ENCODE results near the gene NCS1.

The NCS1 gene

DNA sequence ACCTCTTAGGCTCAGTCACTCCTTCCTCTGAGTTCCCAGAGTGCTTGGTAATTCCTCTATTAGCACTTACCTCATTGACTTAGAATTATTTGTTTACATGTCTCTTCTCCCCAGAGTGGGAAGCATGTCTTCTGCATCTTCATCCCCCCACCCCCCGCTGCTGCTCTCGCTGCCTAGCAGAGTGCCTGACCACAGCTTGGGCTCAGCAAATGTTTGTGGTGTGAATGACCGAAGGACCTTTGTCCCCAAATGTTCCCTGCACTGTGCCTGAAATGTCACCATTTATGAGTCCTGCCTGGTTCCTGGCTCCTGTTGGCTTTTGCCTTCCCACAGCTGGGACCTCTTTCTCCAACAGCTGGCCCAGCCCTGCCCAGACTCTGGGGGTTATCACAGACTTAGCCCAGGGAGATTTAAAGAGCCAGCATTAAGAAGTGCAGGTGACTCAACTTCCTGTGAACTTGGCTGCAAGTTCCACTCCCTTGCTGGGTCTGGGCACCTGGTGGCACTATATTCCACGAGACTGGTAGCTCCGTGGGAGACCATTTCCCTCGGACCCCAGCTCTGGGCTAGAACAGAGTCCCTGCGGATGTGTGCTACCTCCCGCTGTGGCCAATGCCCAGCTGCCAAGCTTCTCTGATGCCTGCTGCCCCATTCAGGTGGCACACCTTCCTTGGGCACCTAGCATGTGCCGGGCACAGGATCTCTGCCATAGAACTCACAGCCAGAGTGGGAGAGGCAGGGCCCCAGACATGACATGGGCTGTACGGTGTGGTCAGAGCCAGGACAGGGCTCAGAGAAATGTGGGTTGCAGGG, 91.6 kb downstream of the NCS1 start:
- Histone ChIP-seq H3K36me3 (ENCODE audit: insufficient read depth, low read depth, low read length) (no peaks in the 10 kb centered on the region), H3K4me1 (ENCODE audit: insufficient read depth, low read length) (peaks cover 12% of the 10 kb centered on the region; the same call in 1 of the 2 replicates), H3K27me3 (ENCODE audit: insufficient read depth, low read length) (peaks cover 59% of the 10 kb centered on the region), H3K27ac (ENCODE audit: low read length) (no peak overlapping the region), H3K4me3 (ENCODE audit: low read length) (no peak overlapping the region), H3K9me3 (ENCODE audit: insufficient read depth, low read depth, low read length) (no peaks in the 10 kb centered on the region), H3K9ac (ENCODE audit: low read depth, low read length) (no peak overlapping the region)

DNA sequence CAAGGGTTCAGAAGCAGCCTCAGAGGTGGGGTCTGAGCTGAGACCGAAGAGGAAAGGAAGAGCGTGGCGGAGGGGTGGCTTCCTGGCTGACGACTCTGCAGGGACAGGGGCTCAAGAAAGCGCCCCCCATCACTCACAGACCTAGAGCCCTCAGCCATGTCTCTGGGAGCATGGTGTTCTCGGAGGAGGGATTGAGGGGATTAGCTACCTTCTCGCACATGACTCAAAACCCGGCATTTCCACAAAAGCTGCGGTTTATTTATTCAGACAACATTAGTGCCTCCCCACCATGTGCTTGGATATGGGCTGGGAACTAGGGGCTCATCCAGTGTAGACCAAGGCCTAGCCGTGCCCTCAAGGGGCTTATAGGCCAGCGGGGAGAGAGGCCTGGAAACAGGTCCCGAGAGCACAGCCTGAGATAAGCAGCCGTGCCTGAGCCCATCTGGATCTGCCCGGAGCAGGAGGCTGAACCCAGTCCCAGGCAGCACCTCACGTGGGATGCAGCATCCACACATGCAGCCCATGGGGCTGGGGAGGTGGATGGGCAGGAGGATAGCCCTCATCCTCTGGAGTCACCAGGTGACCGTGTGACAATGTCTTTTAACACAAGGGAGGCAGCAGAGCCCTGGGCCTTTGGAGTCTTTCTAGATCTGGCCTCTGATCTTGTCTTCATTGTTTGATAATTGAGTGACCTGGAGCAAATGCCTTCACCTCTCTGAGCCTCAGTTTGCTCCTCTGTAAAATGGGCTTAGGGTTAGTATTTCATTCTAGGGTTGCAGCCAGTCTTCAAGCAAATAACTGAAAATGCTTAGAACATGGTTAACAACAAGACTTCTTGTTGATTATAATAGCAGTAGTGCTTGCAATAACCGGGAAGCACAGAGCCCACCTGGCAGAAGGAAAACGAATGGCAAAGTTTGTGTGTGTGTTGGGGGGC, 92.5 kb downstream of the NCS1 start:
- H3K9ac ChIP-seq (ENCODE audit: low read depth, low read length): no peak overlapping the region
- H3K9me3 ChIP-seq (ENCODE audit: insufficient read depth, low read depth, low read length): no peaks in the 10 kb centered on the region
- H3K4me3 ChIP-seq (ENCODE audit: low read length): peak overlapping the region; percentile 67; the same call in 1 of the 2 replicates
- peaks cover 19% of the 10 kb centered on the region; the same call in 1 of the 2 replicates for H3K4me1 ChIP-seq (ENCODE audit: insufficient read depth, low read length)
- peaks cover 59% of the 10 kb centered on the region for H3K27me3 ChIP-seq (ENCODE audit: insufficient read depth, low read length)
- H3K36me3 ChIP-seq (ENCODE audit: insufficient read depth, low read depth, low read length): no peaks in the 10 kb centered on the region
- no peak overlapping the region for H3K27ac ChIP-seq (ENCODE audit: low read length)

DNA sequence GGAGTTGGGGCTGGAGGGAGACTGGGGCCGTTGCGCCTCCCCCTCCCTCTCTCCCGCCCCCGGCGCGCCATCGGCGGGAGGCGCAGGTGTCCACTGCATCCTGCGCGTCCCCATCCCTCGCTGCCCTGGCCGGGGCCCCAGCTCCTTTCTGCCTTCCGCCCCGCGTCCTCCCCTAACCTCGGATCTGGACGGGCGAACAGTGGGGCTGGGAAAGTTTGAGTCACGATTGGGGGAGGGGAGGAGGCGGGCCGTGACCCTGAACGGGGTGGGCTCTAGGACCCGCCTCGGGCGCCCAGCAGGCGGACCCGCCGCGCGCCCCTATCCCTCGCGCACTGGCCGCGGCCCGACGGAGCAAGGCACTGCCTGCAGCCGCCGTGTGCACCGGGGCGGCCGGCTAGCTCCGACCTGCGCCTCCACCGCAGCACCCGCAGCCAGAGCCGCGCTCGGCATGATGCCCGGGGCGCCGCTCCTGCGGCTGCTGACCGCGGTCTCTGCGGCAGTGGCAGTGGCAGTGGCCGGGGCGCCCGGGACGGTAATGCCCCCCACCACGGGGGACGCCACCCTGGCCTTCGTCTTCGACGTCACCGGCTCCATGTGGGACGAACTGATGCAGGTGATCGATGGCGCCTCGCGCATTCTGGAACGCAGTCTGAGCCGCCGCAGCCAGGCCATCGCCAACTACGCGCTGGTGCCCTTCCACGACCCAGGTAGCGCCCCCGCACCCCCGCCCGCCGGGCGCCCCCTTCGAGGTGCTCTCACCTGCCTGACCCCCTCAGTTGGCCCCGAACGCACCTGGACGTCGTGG, 93.4 kb downstream of the NCS1 start, which contains the start of gene HMCN2:
HMCN2 (plus strand) TSS at position 330 of the 805 bp plus-strand sequence; CDS start at position 449, 119 bp downstream.
- H3K36me3 ChIP-seq (ENCODE audit: insufficient read depth, low read depth, low read length): no peaks in the 10 kb centered on the region
- no peak within 1 kb of the TSS for H3K27ac ChIP-seq (ENCODE audit: low read length)
- H3K9me3 ChIP-seq (ENCODE audit: insufficient read depth, low read depth, low read length): no peaks in the 10 kb centered on the region
- peak within 1 kb of the TSS; percentile 67 for H3K4me3 ChIP-seq (ENCODE audit: low read length)
- H3K27me3 ChIP-seq (ENCODE audit: insufficient read depth, low read length): peaks cover 59% of the 10 kb centered on the region
- H3K9ac ChIP-seq (ENCODE audit: low read depth, low read length): peak within 1 kb of the TSS; percentile 57; the same call in 1 of the 2 replicates
- peaks cover 19% of the 10 kb centered on the region; the same call in 1 of the 2 replicates for H3K4me1 ChIP-seq (ENCODE audit: insufficient read depth, low read length)

GRCh38 chr9:130266236-130267098, 94.3 kb downstream of the NCS1 start:
- Histone ChIP-seq H3K9ac (ENCODE audit: low read depth, low read length) (peak overlapping the region; percentile 57; the same call in 1 of the 2 replicates), H3K4me3 (ENCODE audit: low read length) (peak overlapping the region; percentile 67), H3K4me1 (ENCODE audit: insufficient read depth, low read length) (peaks cover 19% of the 10 kb centered on the region; the same call in 1 of the 2 replicates), H3K27me3 (ENCODE audit: insufficient read depth, low read length) (peaks cover 59% of the 10 kb centered on the region), H3K36me3 (ENCODE audit: insufficient read depth, low read depth, low read length) (no peaks in the 10 kb centered on the region), H3K9me3 (ENCODE audit: insufficient read depth, low read depth, low read length) (no peaks in the 10 kb centered on the region), H3K27ac (ENCODE audit: low read length) (no peak overlapping the region)

DNA sequence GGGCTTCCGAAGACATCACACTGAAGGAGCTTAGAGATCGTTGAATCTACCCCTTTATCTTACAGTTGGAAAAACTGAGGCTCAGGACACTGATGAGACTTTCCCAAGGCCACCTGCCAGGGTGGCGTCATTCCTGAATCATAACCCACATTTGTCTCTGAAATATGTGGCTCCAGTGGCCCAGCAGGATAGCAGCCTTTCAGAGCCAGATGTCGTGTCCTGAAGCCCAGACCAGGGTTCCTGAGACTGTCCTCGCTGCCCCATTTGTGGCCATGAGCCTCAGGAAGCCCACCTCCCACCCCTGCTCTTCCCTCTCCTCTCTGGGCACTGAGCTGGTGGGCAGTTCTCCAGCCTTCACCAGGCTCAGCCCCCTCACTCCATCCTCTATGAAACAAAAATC, 95.7 kb downstream of the NCS1 start:
- Histone ChIP-seq H3K27me3 (ENCODE audit: insufficient read depth, low read length) (peaks cover 51% of the 10 kb centered on the region), H3K9me3 (ENCODE audit: insufficient read depth, low read depth, low read length) (no peaks in the 10 kb centered on the region), H3K4me1 (ENCODE audit: insufficient read depth, low read length) (peaks cover 19% of the 10 kb centered on the region; the same call in 1 of the 2 replicates), H3K4me3 (ENCODE audit: low read length) (no peak overlapping the region), H3K9ac (ENCODE audit: low read depth, low read length) (no peak overlapping the region; the same call in 1 of the 2 replicates), H3K27ac (ENCODE audit: low read length) (no peak overlapping the region), H3K36me3 (ENCODE audit: insufficient read depth, low read depth, low read length) (no peaks in the 10 kb centered on the region)

DNA sequence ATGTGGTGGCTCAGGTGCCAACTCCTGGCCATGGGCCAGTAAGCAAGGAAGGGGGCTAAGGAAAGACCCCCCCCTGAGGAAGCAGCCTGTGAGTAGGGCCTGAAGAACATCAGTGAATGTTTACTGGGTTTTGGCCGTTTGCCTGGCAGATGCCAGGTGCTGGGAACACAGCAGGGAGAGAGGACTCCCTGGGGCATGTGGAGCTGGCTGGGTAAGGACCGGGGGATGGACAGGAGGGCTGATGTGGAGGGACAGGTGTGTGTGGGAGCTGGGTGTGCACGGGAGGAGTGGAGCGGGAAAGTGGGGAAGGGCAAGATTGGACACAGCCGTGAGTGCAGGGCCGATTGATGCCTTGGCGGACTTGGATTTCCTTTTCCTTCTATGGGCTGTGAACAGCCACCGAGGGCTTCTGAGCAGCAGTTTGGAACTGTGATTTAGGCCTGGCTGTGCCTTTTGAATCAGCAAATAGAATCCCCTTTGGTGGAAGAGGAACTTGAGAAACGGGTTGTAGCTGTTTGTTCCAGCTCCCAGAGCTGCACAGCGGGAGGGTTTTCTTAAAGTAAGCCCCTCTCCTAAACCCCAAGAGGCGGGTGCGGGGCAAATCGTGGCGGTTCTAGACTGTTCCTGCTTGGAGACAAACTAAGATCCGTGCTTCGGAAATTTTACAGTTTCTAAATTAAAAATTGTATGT, 96.5 kb downstream of the NCS1 start:
- peak overlapping the region; percentile 24 for H3K4me3 ChIP-seq (ENCODE audit: low read length)
- H3K4me1 ChIP-seq (ENCODE audit: insufficient read depth, low read length): peaks cover 16% of the 10 kb centered on the region; the same call in 1 of the 2 replicates
- H3K27me3 ChIP-seq (ENCODE audit: insufficient read depth, low read length): peaks cover 44% of the 10 kb centered on the region
- H3K9ac ChIP-seq (ENCODE audit: low read depth, low read length): peak overlapping the region; percentile 58; the same call in 1 of the 2 replicates
- no peaks in the 10 kb centered on the region for H3K9me3 ChIP-seq (ENCODE audit: insufficient read depth, low read depth, low read length)
- no peaks in the 10 kb centered on the region for H3K36me3 ChIP-seq (ENCODE audit: insufficient read depth, low read depth, low read length)
- peak overlapping the region; percentile 24 for H3K27ac ChIP-seq (ENCODE audit: low read length)

GRCh38 chr9:130271473-130271872, 99.3 kb downstream of the NCS1 start:
- no peaks in the 10 kb centered on the region for H3K36me3 ChIP-seq (ENCODE audit: insufficient read depth, low read depth, low read length)
- peaks cover 20% of the 10 kb centered on the region; the same call in 1 of the 2 replicates for H3K4me1 ChIP-seq (ENCODE audit: insufficient read depth, low read length)
- H3K4me3 ChIP-seq (ENCODE audit: low read length): no peak overlapping the region
- H3K9ac ChIP-seq (ENCODE audit: low read depth, low read length): no peak overlapping the region
- H3K27ac ChIP-seq (ENCODE audit: low read length): no peak overlapping the region
- peaks cover 16% of the 10 kb centered on the region for H3K27me3 ChIP-seq (ENCODE audit: insufficient read depth, low read length)
- H3K9me3 ChIP-seq (ENCODE audit: insufficient read depth, low read depth, low read length): no peaks in the 10 kb centered on the region

DNA sequence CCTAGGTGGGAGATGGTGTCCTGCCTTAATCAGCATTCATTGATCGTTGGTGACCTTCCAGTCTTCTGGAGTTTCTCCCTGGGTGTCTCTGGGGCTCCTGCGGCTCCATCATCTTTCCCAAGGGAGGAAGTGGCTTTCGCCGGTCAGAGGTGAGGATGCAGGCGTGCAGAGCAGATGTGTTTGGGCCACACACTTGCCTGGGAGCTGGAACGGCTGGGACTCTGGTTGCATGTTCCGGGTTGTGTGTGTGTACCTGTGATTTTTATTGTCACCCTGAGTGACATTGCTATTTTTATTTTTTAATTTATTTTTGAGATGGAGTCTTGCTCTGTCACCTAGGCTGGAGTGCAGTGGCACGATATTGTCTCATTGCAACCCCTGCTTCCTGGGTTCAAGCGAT, 103.0 kb downstream of the NCS1 start:
- Histone ChIP-seq H3K27me3 (ENCODE audit: insufficient read depth, low read length) (no peaks in the 10 kb centered on the region), H3K4me3 (ENCODE audit: low read length) (no peak overlapping the region), H3K9me3 (ENCODE audit: insufficient read depth, low read depth, low read length) (no peaks in the 10 kb centered on the region), H3K36me3 (ENCODE audit: insufficient read depth, low read depth, low read length) (no peaks in the 10 kb centered on the region), H3K4me1 (ENCODE audit: insufficient read depth, low read length) (peaks cover 4% of the 10 kb centered on the region; the same call in 1 of the 2 replicates), H3K9ac (ENCODE audit: low read depth, low read length) (no peak overlapping the region), H3K27ac (ENCODE audit: low read length) (no peak overlapping the region)

DNA sequence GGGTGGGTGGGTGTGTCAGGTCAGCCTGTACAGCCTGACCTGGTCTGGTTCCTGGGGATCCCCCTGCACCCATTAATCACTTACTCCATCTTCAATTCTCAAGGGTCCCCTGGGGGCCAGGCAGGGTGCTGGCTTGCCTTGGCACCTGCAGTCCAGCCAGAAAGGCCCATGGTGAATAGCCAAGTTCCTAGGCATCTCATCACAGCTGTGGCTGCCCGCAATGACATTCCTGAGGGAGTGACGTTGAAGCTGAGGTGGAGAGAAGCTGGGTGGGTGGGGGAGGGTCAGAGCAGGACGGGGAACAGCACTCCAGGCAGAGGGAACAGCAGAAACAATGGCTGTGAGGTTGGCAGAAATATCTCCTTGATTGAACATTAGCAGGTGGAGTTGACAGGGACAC, 103.9 kb downstream of the NCS1 start:
- peaks cover 4% of the 10 kb centered on the region; the same call in 1 of the 2 replicates for H3K4me1 ChIP-seq (ENCODE audit: insufficient read depth, low read length)
- no peaks in the 10 kb centered on the region for H3K9me3 ChIP-seq (ENCODE audit: insufficient read depth, low read depth, low read length)

DNA sequence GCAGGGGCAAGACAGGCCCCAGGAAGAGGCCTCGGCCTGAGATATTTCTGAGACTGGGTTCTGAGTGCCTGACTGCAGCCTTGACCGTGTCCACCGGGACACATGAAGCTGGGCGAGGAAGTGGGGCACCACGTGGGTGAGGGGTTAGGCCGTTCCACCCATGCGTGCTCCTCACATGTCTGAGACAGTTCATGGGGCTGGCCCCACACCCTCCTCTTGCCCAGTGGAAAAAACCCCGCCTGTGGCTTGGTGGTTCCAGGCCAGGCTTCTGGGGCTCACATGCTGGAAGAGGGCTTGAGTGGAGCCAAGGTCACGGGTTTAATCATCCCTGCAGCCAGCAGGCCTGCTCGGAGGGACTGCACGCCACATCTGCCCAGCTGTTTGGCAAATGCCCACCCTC, 104.8 kb downstream of the NCS1 start:
- no peak overlapping the region for H3K9ac ChIP-seq (ENCODE audit: low read depth, low read length)
- no peak overlapping the region for H3K4me3 ChIP-seq (ENCODE audit: low read length)
- H3K4me1 ChIP-seq (ENCODE audit: insufficient read depth, low read length): peaks cover 4% of the 10 kb centered on the region; the same call in 1 of the 2 replicates
- H3K9me3 ChIP-seq (ENCODE audit: insufficient read depth, low read depth, low read length): no peaks in the 10 kb centered on the region
- H3K36me3 ChIP-seq (ENCODE audit: insufficient read depth, low read depth, low read length): no peaks in the 10 kb centered on the region
- H3K27me3 ChIP-seq (ENCODE audit: insufficient read depth, low read length): no peaks in the 10 kb centered on the region
- H3K27ac ChIP-seq (ENCODE audit: low read length): no peak overlapping the region

More for the DNA sequence above, 103.9 kb downstream of the NCS1 start:
- Histone ChIP-seq H3K9ac (ENCODE audit: low read depth, low read length) (no peak overlapping the region), H3K27ac (ENCODE audit: low read length) (no peak overlapping the region), H3K4me3 (ENCODE audit: low read length) (no peak overlapping the region), H3K36me3 (ENCODE audit: insufficient read depth, low read depth, low read length) (no peaks in the 10 kb centered on the region), H3K27me3 (ENCODE audit: insufficient read depth, low read length) (no peaks in the 10 kb centered on the region)

Measured in iPS-20b (cell line).